ENCODE results near the gene MARCO.

DNA sequence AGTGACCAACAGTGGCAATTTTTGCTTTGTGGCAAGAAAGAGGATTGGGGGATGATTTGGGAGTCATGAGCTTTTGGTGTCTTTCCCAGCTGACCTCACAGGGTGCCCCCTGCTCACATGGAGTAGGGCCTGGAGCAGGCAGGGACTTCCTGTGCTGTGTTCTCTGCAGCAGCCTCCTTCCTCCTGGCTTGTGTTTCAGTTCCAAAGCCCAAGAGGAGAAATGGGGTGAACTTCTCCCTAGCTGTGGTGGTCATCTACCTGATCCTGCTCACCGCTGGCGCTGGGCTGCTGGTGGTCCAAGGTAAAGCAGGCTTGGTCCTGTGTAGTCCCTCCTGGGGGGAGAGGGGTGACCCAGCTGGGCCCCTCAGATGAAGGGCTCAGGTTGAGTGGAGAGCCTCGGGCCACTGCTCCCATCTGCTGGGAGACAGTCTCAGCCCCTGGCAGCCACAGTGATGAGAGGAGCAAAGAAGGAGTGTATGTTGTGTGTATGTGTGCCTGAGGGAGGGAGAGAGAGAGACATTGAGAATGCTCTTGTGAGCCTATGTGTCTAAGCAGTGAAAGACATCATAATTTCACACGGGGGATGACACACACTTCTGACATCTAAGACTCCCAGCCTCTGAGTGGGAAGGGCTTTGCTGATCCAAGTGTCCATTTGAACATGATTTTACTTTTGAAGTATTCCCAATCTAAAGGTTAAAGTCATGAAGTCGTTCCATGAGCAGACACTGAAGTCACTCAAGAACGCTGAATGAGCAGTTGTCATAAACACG is 27.2 kb downstream of the MARCO start:
- no peak for TF ChIP-seq POLR2AphosphoS5 (IDR thresholded peaks at IDR 0.05)
- TF ChIP-seq, protein P1, sequence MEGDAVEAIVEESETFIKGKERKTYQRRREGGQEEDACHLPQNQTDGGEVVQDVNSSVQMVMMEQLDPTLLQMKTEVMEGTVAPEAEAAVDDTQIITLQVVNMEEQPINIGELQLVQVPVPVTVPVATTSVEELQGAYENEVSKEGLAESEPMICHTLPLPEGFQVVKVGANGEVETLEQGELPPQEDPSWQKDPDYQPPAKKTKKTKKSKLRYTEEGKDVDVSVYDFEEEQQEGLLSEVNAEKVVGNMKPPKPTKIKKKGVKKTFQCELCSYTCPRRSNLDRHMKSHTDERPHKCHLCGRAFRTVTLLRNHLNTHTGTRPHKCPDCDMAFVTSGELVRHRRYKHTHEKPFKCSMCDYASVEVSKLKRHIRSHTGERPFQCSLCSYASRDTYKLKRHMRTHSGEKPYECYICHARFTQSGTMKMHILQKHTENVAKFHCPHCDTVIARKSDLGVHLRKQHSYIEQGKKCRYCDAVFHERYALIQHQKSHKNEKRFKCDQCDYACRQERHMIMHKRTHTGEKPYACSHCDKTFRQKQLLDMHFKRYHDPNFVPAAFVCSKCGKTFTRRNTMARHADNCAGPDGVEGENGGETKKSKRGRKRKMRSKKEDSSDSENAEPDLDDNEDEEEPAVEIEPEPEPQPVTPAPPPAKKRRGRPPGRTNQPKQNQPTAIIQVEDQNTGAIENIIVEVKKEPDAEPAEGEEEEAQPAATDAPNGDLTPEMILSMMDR (IDR thresholded peaks at IDR 0.05), result no peak
